ENCODE results near the gene ECI1.
"Not testable (repeated sequence)": the region's sequence is repeated elsewhere in the genome, so short reads cannot be mapped to it uniquely, and the experiment has no call there.

Gene ECI1

GRCh38 chr16:2260250-2260649, 8.9 kb upstream of the ECI1 start:
- no peak overlapping the region for H3K27ac ChIP-seq
- DNase-seq (ENCODE audit: low spot score), result no peak
- no peak overlapping the region for H3K4me3 ChIP-seq
- TF ChIP-seq CTCF (IDR thresholded peaks at IDR 0.05), result no peak

- DNase-seq (ENCODE audit: low spot score); H3K27ac ChIP-seq; H3K4me3 ChIP-seq: not testable (repeated sequence)
Measured at GRCh38 chr16:2258530-2258929, 7.1 kb upstream of the ECI1 start.

GRCh38 chr16:2257726-2258125, 6.3 kb upstream of the ECI1 start:
- Histone ChIP-seq H3K27ac (no peak overlapping the region), H3K4me3 (no peak overlapping the region)
- no peak for DNase-seq (ENCODE audit: low spot score)
- TF ChIP-seq CTCF (IDR thresholded peaks at IDR 0.05), result no peak

- Histone ChIP-seq H3K27ac (no peak overlapping the region), H3K4me3 (no peak overlapping the region)
- no peak for TF ChIP-seq CTCF (IDR thresholded peaks at IDR 0.05)
- no peak for DNase-seq (ENCODE audit: low spot score)
Measured at GRCh38 chr16:2256531-2257140, 5.2 kb upstream of the ECI1 start.

GRCh38 chr16:2253293-2253692, 1.9 kb upstream of the ECI1 start:
- no peak overlapping the region for H3K27ac ChIP-seq
- H3K4me3 ChIP-seq, result no peak overlapping the region
- TF ChIP-seq CTCF (IDR thresholded peaks at IDR 0.05), result no peak
- no peak for DNase-seq (ENCODE audit: low spot score)

GRCh38 chr16:2252806-2253148, 1.4 kb upstream of the ECI1 start:
- TF ChIP-seq CTCF (IDR thresholded peaks at IDR 0.05), result no peak
- Histone ChIP-seq H3K4me3 (no peak overlapping the region), H3K27ac (no peak overlapping the region)
- DNase-seq (ENCODE audit: low spot score), result no peak

- Histone ChIP-seq H3K27ac (peak overlapping the region; percentile 80 to 98), H3K4me3 (peak overlapping the region; percentile 96)
- no peak for TF ChIP-seq CTCF (IDR thresholded peaks at IDR 0.05)
- no peak for DNase-seq (ENCODE audit: low spot score)
Measured at GRCh38 chr16:2250652-2251295, 613 bp downstream of the ECI1 start.
